Putamen (tissue), 1 donor: ENCODE results near the gene SLC13A3.

ENCODE experiments used
- DNase-seq: peaks from one replicate; pipeline ENCODE4 v3.0.0-alpha.2; 2016; ENCODE audit warnings: low spot score

The SLC13A3 gene

GRCh38 chr20:46605181-46605580 is 46.1 kb downstream of the SLC13A3 start:
- no peak for DNase-seq

- DNase-seq, result no peak
Observed at GRCh38 chr20:46604551-46605133, 46.6 kb downstream of the SLC13A3 start.

GRCh38 chr20:46602429-46602828 is 48.8 kb downstream of the SLC13A3 start:
- no peak for DNase-seq

- no peak for DNase-seq
Observed at GRCh38 chr20:46601603-46602122, 49.6 kb downstream of the SLC13A3 start.

GRCh38 chr20:46600286-46600752 is 50.9 kb downstream of the SLC13A3 start:
- no peak for DNase-seq

- DNase-seq, result no peak
Observed at GRCh38 chr20:46599227-46599987, 51.9 kb downstream of the SLC13A3 start.

- no peak for DNase-seq
Observed at GRCh38 chr20:46595933-46596332, 55.3 kb downstream of the SLC13A3 start.

GRCh38 chr20:46594725-46595124 is 56.5 kb downstream of the SLC13A3 start:
- no peak for DNase-seq

GRCh38 chr20:46592580-46593362 is 58.5 kb downstream of the SLC13A3 start:
- DNase-seq, result no peak

GRCh38 chr20:46590443-46590842 is 60.8 kb downstream of the SLC13A3 start:
- DNase-seq, result no peak

- DNase-seq, result no peak
Observed at GRCh38 chr20:46588532-46589511, 62.4 kb downstream of the SLC13A3 start.

- no peak for DNase-seq
Observed at GRCh38 chr20:46587986-46588385, 63.3 kb downstream of the SLC13A3 start.

- no peak for DNase-seq
Observed at GRCh38 chr20:46586724-46587123, 64.5 kb downstream of the SLC13A3 start.

- DNase-seq, result no peak
Observed at GRCh38 chr20:46584508-46584907, 66.8 kb downstream of the SLC13A3 start.

- peak; percentile 73 for DNase-seq
Observed at GRCh38 chr20:46583411-46584214, 67.6 kb downstream of the SLC13A3 start.

GRCh38 chr20:46582648-46583047 is 68.6 kb downstream of the SLC13A3 start:
- no peak for DNase-seq

GRCh38 chr20:46581391-46581790 is 69.9 kb downstream of the SLC13A3 start:
- no peak for DNase-seq

- DNase-seq, result no peak
Observed at GRCh38 chr20:46580613-46581205, 70.5 kb downstream of the SLC13A3 start.

- DNase-seq, result no peak
Observed at GRCh38 chr20:46578745-46579144, 72.5 kb downstream of the SLC13A3 start.

- DNase-seq, result no peak
Observed at GRCh38 chr20:46576774-46577395, 74.4 kb downstream of the SLC13A3 start.
